Eye (tissue), 1 donor: Measurements from ENCODE around the gene TMEM80.

ENCODE experiments used
- DNase-seq: peaks from one replicate; pipeline ENCODE4 v3.0.0-alpha.2; 2015

TMEM80 gene

GRCh38 chr11:748007-748359, 52.4 kb downstream of the TMEM80 start:
- DNase-seq: peak; percentile 23

GRCh38 chr11:749731-750130, 54.1 kb downstream of the TMEM80 start:
- DNase-seq: no peak
